Measurements from ENCODE around the gene CLDN6. TPM values are rescaled to one million over a fixed set of nuclear protein-coding genes. Genes with fewer than 3 reads are reported as not detected.

The CLDN6 gene
- total RNA-seq = not detected
- not detected for polyA plus RNA-seq
- long read RNA-seq, donor 1, partial matches to known transcripts = 0 of 1 reads
- long read RNA-seq, donor 1, other reads (novel, unspliced or antisense) = 0 of 1 reads
- long read RNA-seq, donor 2, partial matches to known transcripts = 70 of 72 reads
- long read RNA-seq, donor 2, other reads (novel, unspliced or antisense) = 0 of 72 reads
- long read RNA-seq, donor 3, partial matches to known transcripts = 0 of 1 reads
- long read RNA-seq, donor 3, other reads (novel, unspliced or antisense) = 0 of 1 reads
- long read RNA-seq, donor 4 = 0 reads
- long read RNA-seq, donor 5, partial matches to known transcripts = 0 of 1 reads
- long read RNA-seq, donor 5, other reads (novel, unspliced or antisense) = 0 of 1 reads
- long read RNA-seq, donor 6 = 0 reads
- long read RNA-seq, donor 7 = 0 reads
- long read RNA-seq, donor 8 = 0 reads
- long read RNA-seq, donor 9 = 0 reads
- long read RNA-seq, donor 10, partial matches to known transcripts = 0 of 1 reads
- long read RNA-seq, donor 10, other reads (novel, unspliced or antisense) = 0 of 1 reads

DNA sequence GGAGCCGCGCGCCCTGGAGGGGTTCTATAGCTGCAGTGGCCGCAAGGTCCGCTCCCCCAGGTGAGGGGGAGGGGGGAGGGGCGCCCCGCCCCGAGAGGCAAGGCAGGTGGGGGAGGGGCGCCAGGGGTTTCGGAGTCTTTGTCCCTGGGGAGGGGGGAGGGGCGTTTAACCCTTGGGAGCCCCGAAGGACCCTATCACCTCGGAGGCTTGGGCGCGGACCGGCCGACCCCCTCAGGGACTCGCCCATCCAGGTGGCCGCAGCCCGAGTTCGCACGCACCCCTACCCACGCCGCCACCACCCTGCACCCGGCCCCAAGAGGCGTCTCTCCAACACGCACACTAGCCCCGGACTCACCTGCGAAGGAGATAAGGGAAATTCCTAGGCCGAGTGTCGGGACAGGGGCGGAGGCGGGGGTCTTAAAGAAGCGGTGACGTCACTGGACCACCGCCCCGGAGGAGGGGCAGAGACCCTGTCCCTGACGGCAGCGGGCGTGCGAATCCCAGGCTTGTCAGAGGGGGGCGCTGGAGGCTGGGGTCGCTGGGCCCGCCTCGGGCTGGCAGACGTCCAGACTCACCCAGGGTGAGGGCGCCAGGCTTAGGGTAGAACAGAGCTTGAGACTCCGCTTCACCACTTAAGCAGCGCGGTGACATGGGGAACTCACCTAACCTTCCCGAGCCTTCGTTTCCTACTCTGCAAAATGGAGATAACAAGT is at the start of gene CLDN6:
Gene CLDN6, minus strand, starts transcription at position 390 of the 713 bp plus-strand sequence. CDS start 2,162 bp downstream, outside the sequence.
- Histone ChIP-seq H3K4me1 (peaks cover 24 to 56% (median 53%) of the 10 kb centered on the region in 4 donors), H3K36me3 (no peaks in the 10 kb centered on the region), H3K27ac (no peak within 1 kb of the TSS), H3K27me3 (peaks cover 0 to 54% (median 29%) of the 10 kb centered on the region in 3 donors), H3K4me3 (no peak within 1 kb of the TSS), H3K9me3 (no peaks in the 10 kb centered on the region)
- intact Hi-C loops (cut with DNase I; ENCODE audit: low total_unique reads) = no loop called here
- peak in 1 of 2 donors; percentile 83 for DNase-seq
- WGBS, 5 donors = 4 to 22% (median 11%) methylated on average over 23 to 50 of the region's 52 CpGs
- TF ChIP-seq POLR2A (IDR thresholded peaks at IDR 0.05) (no peak), EP300 (IDR thresholded peaks at IDR 0.05) (no peak), POLR2AphosphoS5 (IDR thresholded peaks at IDR 0.05) (no peak)
- TF ChIP-seq, protein P1, sequence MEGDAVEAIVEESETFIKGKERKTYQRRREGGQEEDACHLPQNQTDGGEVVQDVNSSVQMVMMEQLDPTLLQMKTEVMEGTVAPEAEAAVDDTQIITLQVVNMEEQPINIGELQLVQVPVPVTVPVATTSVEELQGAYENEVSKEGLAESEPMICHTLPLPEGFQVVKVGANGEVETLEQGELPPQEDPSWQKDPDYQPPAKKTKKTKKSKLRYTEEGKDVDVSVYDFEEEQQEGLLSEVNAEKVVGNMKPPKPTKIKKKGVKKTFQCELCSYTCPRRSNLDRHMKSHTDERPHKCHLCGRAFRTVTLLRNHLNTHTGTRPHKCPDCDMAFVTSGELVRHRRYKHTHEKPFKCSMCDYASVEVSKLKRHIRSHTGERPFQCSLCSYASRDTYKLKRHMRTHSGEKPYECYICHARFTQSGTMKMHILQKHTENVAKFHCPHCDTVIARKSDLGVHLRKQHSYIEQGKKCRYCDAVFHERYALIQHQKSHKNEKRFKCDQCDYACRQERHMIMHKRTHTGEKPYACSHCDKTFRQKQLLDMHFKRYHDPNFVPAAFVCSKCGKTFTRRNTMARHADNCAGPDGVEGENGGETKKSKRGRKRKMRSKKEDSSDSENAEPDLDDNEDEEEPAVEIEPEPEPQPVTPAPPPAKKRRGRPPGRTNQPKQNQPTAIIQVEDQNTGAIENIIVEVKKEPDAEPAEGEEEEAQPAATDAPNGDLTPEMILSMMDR (IDR thresholded peaks at IDR 0.05) = no peak

GRCh38 chr16:3066440-3066748 is 48.4 kb upstream of the CLDN6 start:
- no peak for DNase-seq
- H3K4me1 ChIP-seq = peaks cover 6 to 35% (median 17%) of the 10 kb centered on the region in 4 donors
- peaks cover 0 to 10% (median 2%) of the 10 kb centered on the region in 4 donors for H3K36me3 ChIP-seq
- TF ChIP-seq POLR2AphosphoS5 (IDR thresholded peaks at IDR 0.05) (no peak), EP300 (IDR thresholded peaks at IDR 0.05) (no peak), POLR2A (IDR thresholded peaks at IDR 0.05) (no peak)
- TF ChIP-seq, protein P1 (IDR thresholded peaks at IDR 0.05) = no peak
- intact Hi-C loops (cut with DNase I; ENCODE audit: low total_unique reads) = no loop called here
- WGBS, 5 donors = 80 to 98% (median 86%) methylated on average over 7 of the region's 7 CpGs
- H3K27ac ChIP-seq = peak overlapping the region in 4 of 5 donors; percentile 61 to 76 (median 74)
- no peaks in the 10 kb centered on the region for H3K27me3 ChIP-seq
- peak overlapping the region; percentile 18 to 50 (median 39) for H3K4me3 ChIP-seq
- no peaks in the 10 kb centered on the region for H3K9me3 ChIP-seq

DNA sequence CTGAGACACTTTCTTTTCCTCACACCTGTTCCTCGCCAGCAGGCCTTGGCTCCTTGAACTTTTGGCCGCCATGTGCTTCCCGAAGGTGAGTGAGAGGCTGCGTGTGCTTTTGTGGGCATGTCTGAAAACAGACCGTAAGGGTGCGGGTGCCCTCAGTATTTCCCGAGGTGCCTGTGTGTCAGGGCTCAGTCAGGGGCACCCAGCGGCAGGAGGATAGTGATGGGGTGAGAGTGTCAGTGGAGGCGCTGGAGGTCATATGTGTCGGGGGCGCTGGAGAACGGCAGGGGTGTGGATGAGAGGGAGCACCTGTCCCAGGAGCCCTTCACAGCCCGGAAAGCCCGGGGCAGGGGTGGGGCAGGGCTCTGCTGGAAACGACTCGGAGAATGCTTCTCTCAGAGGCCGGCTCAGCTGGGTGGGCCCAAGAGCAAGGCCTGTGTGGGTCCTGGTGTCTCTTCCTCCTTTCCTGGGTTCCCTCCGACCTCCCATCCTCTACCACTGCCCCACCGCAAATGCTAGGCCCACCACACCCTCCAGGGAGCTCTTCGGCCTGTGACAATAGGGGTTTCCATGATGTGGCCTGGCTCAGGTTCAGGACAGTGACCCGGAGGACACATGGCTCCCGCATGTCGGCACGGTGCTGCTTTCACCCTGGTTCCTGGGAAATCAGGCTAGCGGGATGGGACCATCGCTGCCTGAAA is 47.9 kb upstream of the CLDN6 start:
- peak overlapping the region; percentile 11 to 76 (median 73) for H3K27ac ChIP-seq
- 56 to 72% (median 69%) methylated on average over 20 to 26 of the region's 26 CpGs for WGBS, 5 donors
- peaks cover 6 to 35% (median 17%) of the 10 kb centered on the region in 4 donors for H3K4me1 ChIP-seq
- H3K36me3 ChIP-seq = peaks cover 0 to 10% (median 2%) of the 10 kb centered on the region in 4 donors
- no peak for DNase-seq
- TF ChIP-seq, protein P1 (IDR thresholded peaks at IDR 0.05) = no peak
- no peak for TF ChIP-seq EP300 (IDR thresholded peaks at IDR 0.05)
- intact Hi-C loops (cut with DNase I; ENCODE audit: low total_unique reads) = no loop called here
- H3K27me3 ChIP-seq = no peaks in the 10 kb centered on the region
- peak overlapping the region; percentile 18 to 50 (median 39) for H3K4me3 ChIP-seq
- no peaks in the 10 kb centered on the region for H3K9me3 ChIP-seq

Measured in stomach (tissue), 19 donors.